ENCODE measurements around the gene AP1S2. TPM values are rescaled to one million over a fixed set of nuclear protein-coding genes. Genes with fewer than 3 reads are reported as not detected.
A peak's percentile ranks its signal among the peaks of the same experiment; 100 is the strongest.

Gene AP1S2
- total RNA-seq, 2 experiments from 2014 or later: 22.3 to 24.5 TPM

DNA sequence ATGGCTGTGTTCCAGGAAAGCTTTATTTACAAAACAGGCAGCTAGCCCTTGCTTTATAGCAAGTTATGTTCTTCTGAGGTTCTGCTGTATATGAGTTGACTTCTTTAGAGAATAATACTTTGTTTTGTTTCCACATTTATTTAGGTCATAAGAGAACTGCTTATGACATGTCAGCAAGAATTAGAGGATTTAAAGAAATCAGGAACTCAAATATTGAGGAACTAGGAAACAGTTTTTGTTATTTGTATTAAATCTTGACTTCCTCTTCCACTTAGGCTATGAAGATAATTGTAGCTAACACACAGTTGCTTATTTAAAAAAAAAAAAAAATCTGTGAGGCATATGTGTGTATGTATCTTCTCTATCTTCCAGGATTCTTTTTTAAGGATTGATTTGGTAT, 50.0 kb downstream of the AP1S2 start:
- DNase-seq (no peak), ATAC-seq (no peak)
- H3K27me3 Mint-ChIP-seq: no peaks in the 10 kb centered on the region
- intact Hi-C loops (cut with DNase I, micrococcal nuclease): no loop called here
- H3K27ac Mint-ChIP-seq: no peak overlapping the region
- no peaks in the 10 kb centered on the region for H3K4me1 Mint-ChIP-seq
- H3K36me3 Mint-ChIP-seq (ENCODE audit: low read depth): peaks cover 15% of the 10 kb centered on the region
- POLR2A ChIA-PET: no interaction called here
- no peaks in the 10 kb centered on the region for H3K9me3 Mint-ChIP-seq (ENCODE audit: low read depth)
- H3K4me3 Mint-ChIP-seq: no peak overlapping the region
- CTCF ChIA-PET: interaction anchor here (0.5 to 1.7 kb wide), 4 partner anchors 9 to 129 kb away, joined by 3 to 9 read pairs (median 4); no protein-coding TSS in a partner anchor

DNA sequence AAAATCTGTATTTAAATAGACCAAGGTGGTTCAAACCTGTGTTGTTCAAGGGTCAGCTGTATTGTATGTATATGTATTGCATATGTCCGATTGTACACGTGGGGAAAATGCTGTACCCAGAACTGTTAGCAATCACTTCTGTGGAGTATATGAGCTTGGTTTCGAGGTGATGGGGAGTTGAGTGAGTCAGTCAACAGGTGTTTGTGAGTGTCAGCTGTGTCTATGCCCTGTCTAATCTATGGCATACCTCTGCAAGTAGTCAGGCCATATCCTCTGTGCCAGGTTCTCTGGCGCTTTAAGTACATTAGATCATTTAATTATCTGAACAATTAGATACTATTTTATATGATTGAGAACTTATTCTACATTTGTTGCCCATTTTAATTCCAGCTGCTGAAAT, 56.9 kb downstream of the AP1S2 start:
- Mint-ChIP-seq H3K4me3 (no peak overlapping the region), H3K9me3 (ENCODE audit: low read depth) (no peaks in the 10 kb centered on the region), H3K36me3 (ENCODE audit: low read depth) (peaks cover 22% of the 10 kb centered on the region), H3K4me1 (peaks cover 29% of the 10 kb centered on the region), H3K27me3 (no peaks in the 10 kb centered on the region), H3K27ac (peak overlapping the region; percentile 37)
- DNase-seq (no peak), ATAC-seq (no peak)
- CTCF ChIA-PET: no interaction called here
- POLR2A ChIA-PET: no interaction called here
- intact Hi-C loops (cut with DNase I, micrococcal nuclease): no loop called here

DNA sequence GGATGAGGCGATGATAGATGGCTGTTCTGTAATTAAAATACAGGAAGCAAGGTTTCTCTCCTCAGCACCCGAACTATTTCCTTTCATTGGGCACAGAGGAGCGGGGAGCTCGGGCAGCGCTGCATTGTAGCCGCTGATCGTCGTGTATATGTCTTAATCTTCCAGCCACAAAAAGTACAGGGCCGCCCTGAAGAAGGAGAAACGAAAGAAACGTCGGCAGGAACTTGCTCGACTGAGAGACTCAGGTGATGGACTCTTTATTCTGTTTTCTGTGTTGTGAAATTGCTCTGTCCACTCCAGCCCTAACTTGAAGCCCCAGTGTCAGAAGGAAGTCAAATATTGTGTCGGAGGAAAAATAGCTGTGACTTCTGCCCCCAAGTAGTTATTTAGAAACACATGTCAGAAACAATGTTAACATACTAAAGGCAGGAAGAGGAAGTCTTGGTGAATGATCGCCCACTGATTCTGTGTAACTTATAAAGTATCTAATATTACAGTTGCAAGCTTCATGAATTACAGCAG, 63.8 kb downstream of the AP1S2 start:
- DNase-seq (no peak), ATAC-seq (no peak)
- CTCF ChIA-PET: interaction anchor here (0.7 kb wide), 1 partner anchor 185 kb away, joined by 3 read pairs; no protein-coding TSS in a partner anchor
- Mint-ChIP-seq H3K27me3 (no peaks in the 10 kb centered on the region), H3K4me1 (peaks cover 19% of the 10 kb centered on the region), H3K36me3 (ENCODE audit: low read depth) (peaks cover 9% of the 10 kb centered on the region), H3K27ac (no peak overlapping the region), H3K4me3 (no peak overlapping the region), H3K9me3 (ENCODE audit: low read depth) (no peaks in the 10 kb centered on the region)
- POLR2A ChIA-PET: interaction anchor here (0.6 to 2.1 kb wide), 4 partner anchors 52 to 116 kb away, joined by 3 to 7 read pairs (median 4); partner anchors contain the start of gene CA5B
- intact Hi-C loops (cut with DNase I, micrococcal nuclease): loop anchor here (1.0 to 5.0 kb wide), 7 partner anchors 26 to 928 kb away; partner anchors contain the start of genes AP1S2 (in 2 of the 2), CA5B (in 2 of the 2), PIGA (in 1 of the 2) and SYAP1 (in 1 of the 2)

DNA sequence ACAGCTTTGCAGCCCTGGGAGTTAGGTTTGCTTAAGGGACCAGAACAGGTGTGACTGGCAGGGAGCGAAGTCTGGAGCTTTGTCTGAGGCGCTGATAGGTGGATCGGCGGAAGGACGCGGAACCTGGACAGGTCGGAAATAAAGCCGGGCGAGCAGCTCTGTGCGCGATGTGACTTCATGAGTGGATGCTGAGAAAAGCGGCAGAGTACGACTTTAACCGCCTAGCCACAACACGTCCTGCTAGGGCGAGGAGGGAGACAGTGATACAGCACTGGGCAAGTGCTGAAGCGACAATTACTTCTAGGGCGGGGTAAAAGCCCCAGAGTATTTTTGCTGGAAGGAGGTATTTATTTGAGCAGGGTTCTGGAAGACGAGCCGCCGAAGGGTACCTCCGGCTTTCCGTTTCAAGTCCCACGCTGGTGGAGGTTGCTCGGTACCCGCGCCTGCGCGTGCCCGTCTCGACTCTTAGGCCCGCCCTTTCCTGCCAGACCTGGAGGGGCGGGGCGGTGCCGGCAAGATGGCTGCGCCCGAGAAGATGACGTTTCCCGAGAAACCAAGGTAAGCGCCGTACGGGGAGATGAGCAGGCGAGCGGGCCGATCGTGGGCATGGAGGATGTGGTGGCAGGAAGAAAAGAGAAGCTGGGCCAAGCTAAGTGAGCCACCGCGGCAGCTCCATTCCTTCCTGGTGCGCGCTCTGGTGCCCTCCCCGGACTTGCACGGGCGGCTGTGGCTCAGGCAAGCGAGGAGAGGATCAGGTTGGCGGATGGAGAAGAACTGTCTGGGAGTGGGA, 64.4 kb downstream of the AP1S2 start, which contains the start of gene ZRSR2:
ZRSR2 (plus strand) TSS at position 506 of the 790 bp plus-strand sequence; CDS start at position 518, 12 bp downstream.
- Mint-ChIP-seq H3K27ac (no peak within 1 kb of the TSS), H3K9me3 (ENCODE audit: low read depth) (no peaks in the 10 kb centered on the region), H3K36me3 (ENCODE audit: low read depth) (peaks cover 7% of the 10 kb centered on the region), H3K27me3 (no peaks in the 10 kb centered on the region), H3K4me1 (peaks cover 18% of the 10 kb centered on the region), H3K4me3 (no peak within 1 kb of the TSS)
- CTCF ChIA-PET: interaction anchor here (0.7 to 0.8 kb wide), 2 partner anchors 185 to 327 kb away, joined by 3 to 4 read pairs; no protein-coding TSS in a partner anchor
- POLR2A ChIA-PET: interaction anchor here (0.6 to 2.1 kb wide), 6 partner anchors 24 to 429 kb away, joined by 3 to 7 read pairs (median 4); partner anchors contain the start of gene CA5B
- ATAC-seq: peak; percentile 91
- intact Hi-C loops (cut with DNase I, micrococcal nuclease): loop anchor here (1.0 to 5.0 kb wide), 7 partner anchors 27 to 929 kb away; partner anchors contain the start of genes AP1S2 (in 2 of the 2), CA5B (in 2 of the 2), PIGA (in 1 of the 2) and SYAP1 (in 1 of the 2)
- peak; percentile 92 for DNase-seq

DNA sequence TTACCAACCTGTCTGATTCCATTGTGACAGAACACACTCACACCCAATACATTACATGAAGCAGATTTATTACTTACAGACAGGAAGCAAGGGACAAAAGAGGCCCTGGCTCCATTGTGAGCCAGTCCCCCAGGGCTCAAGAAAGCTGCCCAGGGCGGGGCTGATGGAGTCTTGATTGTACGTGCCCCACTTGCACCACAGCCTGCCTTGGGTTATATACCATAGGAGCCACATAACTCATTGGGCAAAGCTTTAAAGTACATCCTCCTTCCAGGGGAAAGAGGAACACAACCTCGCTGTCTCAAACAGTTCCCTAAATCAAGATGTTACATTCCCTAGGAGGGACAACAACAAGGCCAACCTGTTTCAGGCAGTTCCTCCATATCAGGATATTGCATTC, 67.7 kb downstream of the AP1S2 start:
- DNase-seq (no peak), ATAC-seq (no peak)
- H3K27ac Mint-ChIP-seq: peak overlapping the region; percentile 47
- ChIA-PET CTCF (interaction anchor here (1.0 kb wide), 1 partner anchor 145 kb away, joined by 4 read pairs; no protein-coding TSS in a partner anchor), POLR2A (no interaction called here)
- no peaks in the 10 kb centered on the region for H3K27me3 Mint-ChIP-seq
- intact Hi-C loops (cut with DNase I, micrococcal nuclease): no loop called here
- H3K36me3 Mint-ChIP-seq (ENCODE audit: low read depth): peaks cover 4% of the 10 kb centered on the region
- H3K9me3 Mint-ChIP-seq (ENCODE audit: low read depth): no peaks in the 10 kb centered on the region
- H3K4me1 Mint-ChIP-seq: peaks cover 5% of the 10 kb centered on the region
- H3K4me3 Mint-ChIP-seq: no peak overlapping the region

DNA sequence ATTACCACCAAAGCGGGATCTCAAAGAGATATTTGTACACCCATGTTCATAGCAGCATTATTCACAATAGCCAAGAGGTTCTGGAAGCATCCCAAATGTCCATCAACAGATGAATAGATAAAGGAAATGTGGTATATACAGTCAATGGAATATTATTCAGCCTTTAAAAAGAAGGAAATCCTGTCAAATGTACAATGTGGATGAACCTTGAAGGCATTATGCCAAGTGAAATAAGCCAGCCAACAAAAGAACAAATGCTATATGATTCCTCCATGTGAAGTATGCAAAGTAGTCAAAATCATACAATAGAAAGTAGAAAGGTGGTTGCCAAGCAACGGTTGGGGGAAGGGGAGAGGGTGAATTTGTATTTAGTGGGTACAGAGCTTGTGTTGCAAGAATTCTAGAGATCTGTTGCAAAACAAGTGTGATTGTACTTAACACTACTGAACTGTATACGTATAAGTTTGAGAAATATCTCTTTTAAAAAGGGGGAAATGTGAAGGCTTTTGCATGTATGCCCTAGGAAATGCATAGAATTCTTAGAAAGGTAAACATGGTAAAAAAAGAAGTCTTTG, 69.3 kb downstream of the AP1S2 start:
- no peaks in the 10 kb centered on the region for H3K9me3 Mint-ChIP-seq (ENCODE audit: low read depth)
- peaks cover 4% of the 10 kb centered on the region for H3K36me3 Mint-ChIP-seq (ENCODE audit: low read depth)
- ATAC-seq (no peak), DNase-seq (no peak)
- intact Hi-C loops (cut with DNase I, micrococcal nuclease): no loop called here
- H3K27ac Mint-ChIP-seq: no peak overlapping the region
- POLR2A ChIA-PET: no interaction called here
- CTCF ChIA-PET: no interaction called here
- H3K4me1 Mint-ChIP-seq: peaks cover 5% of the 10 kb centered on the region
- H3K27me3 Mint-ChIP-seq: no peaks in the 10 kb centered on the region
- no peak overlapping the region for H3K4me3 Mint-ChIP-seq

DNA sequence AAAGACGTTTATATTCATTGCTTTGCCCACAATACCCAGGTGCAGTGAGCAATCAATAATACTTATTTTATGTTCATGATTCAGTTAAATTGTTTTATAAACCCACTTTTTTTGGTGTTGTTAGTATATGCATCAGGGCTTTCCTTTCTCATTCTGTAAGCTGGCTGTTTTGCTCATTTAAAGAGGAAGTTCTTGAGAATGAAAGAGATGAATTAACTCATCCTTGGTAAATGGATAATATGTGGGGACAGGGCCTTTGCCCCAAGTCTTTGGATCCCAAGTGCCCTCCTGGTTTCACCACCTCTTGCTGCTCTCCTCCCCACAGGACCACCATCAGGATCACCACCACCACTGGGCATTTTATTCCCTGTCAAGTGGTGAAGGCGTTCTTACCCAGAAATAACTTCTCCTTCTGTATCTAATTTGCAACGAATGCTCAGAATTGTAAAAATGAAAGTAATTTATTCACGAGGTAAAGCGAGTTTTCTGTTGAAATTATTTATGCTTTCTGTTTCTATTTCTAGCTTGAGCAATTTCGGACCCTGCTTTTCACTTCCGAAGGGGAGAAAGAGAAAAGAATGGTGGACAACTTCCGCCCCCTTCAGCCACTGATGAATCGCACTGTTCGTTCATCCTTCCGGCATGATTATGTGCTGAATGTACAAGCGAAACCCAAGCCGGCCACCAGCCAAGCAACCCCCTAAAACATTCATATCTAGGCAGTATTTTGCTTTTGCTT, 72.5 kb downstream of the AP1S2 start:
- ATAC-seq (peak; percentile 63), DNase-seq (peak; percentile 35)
- CTCF ChIA-PET: interaction anchor here (0.6 to 0.8 kb wide), 2 partner anchors 16 to 71 kb away, joined by 3 read pairs; no protein-coding TSS in a partner anchor

More for the DNA sequence above, 72.5 kb downstream of the AP1S2 start:
- peaks cover 8% of the 10 kb centered on the region for H3K4me1 Mint-ChIP-seq
- H3K9me3 Mint-ChIP-seq (ENCODE audit: low read depth): no peaks in the 10 kb centered on the region
- POLR2A ChIA-PET: interaction anchor here (0.7 kb wide), 1 partner anchor 421 kb away, joined by 6 read pairs; no protein-coding TSS in a partner anchor
- peaks cover 10% of the 10 kb centered on the region for H3K36me3 Mint-ChIP-seq (ENCODE audit: low read depth)
- no peaks in the 10 kb centered on the region for H3K27me3 Mint-ChIP-seq
- peak overlapping the region; percentile 71 for H3K4me3 Mint-ChIP-seq
- intact Hi-C loops (cut with DNase I, micrococcal nuclease): no loop called here
- peak overlapping the region; percentile 94 for H3K27ac Mint-ChIP-seq

Other genes with a start within 250 kb of the AP1S2 start
- under 1 TPM; 0.61 to 0.62 TPM for gene CLTRN, start 190.0 kb downstream of the AP1S2 start, total RNA-seq
- gene CA5B, start 116.5 kb downstream of the AP1S2 start, total RNA-seq: 10 to 100 TPM; 13.3 to 17.7 TPM
- gene ZRSR2, start 64.3 kb downstream of the AP1S2 start, total RNA-seq: 10 to 100 TPM; 12.4 TPM